ENCODE results near the gene DNAJC30. TPM values are rescaled to one million over a fixed set of nuclear protein-coding genes. Genes with fewer than 3 reads are reported as not detected.

The DNAJC30 gene
- total RNA-seq, 1 experiment from 2014 or later = 6.8 TPM

DNA sequence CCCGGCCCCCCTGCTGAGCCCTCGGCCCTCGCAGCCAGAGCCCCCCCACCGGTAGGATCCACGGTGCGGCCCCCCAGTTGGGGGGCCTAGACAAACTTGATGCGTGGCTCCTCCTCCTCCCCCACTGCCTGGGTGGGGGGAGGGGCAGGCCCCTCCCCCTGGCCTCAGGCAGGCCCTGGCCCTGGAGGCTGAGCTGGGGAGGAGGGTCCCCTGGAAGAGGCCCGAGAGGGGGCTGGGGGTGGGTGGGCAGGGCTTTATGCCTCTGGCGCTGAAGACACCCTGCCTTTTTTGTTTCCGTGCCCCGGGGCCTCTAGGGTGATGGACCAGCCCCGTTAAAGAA is 12.0 kb downstream of the DNAJC30 start:
- no peak overlapping the region for H3K4me3 Mint-ChIP-seq
- peaks cover 27% of the 10 kb centered on the region for H3K4me1 Mint-ChIP-seq
- POLR2A ChIA-PET = interaction anchor here (0.6 kb wide), 1 partner anchor 461 kb away, joined by 3 read pairs; no protein-coding TSS in a partner anchor
- no peaks in the 10 kb centered on the region for H3K9me3 Mint-ChIP-seq
- no peaks in the 10 kb centered on the region for H3K36me3 Mint-ChIP-seq
- no peak for ATAC-seq
- no peak overlapping the region for H3K27ac Mint-ChIP-seq
- TF ChIP-seq ZNF281 (CRISPR knock-in tag; IDR thresholded peaks at IDR 0.05) = 0 out of 2 replicates have a peak, but pooled peaks have one; percentile 54
- TF ChIP-seq JUN (CRISPR knock-in tag; IDR thresholded peaks at IDR 0.05) = no peak
- TF ChIP-seq ZNF423 (CRISPR knock-in tag; IDR thresholded peaks at IDR 0.05) = 0 out of 2 replicates have a peak, but pooled peaks have one; percentile 51
- no peak for TF ChIP-seq ZBTB21 (CRISPR knock-in tag; IDR thresholded peaks at IDR 0.05; ENCODE audit: borderline replicate concordance)
- TF ChIP-seq GABPB1 (CRISPR knock-in tag; IDR thresholded peaks at IDR 0.05) = no peak
- DNase-seq (ENCODE audit: low spot score) = no peak
- peaks cover 11% of the 10 kb centered on the region for H3K27me3 Mint-ChIP-seq (ENCODE audit: low read depth)
- CTCF ChIA-PET = interaction anchor here (1.7 to 6.1 kb wide), 5 partner anchors 30 to 65 kb away, joined by 7 to 93 read pairs (median 7); no protein-coding TSS in a partner anchor

DNA sequence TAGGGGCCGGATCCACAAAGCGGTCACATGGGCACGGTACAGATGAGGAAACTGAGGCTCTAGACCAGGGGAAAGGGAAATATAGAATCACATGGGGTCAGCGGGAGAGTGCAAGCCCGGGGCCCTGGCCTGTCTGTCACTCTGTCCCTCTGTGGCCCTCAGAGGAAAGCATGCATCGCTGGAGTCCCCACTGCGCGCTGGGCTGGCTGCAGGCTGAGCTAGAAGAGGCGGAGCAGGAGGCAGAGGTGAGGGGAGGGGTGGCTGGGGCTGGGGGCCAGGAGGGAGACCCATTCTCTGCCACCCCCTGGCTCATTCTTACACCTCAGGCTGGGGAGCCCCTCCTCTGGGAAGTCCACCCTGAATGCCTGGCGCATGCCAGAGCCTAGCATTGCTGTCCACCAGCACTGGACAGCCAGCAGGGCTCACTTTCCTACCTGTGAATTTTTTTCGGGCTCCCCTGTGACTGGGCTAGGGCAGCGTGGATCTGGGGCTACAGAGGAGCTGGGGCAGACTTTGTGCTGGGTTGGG is 13.3 kb downstream of the DNAJC30 start:
- ChIA-PET POLR2A (interaction anchor here (0.6 to 1.0 kb wide), 3 partner anchors 14 to 49 kb away, joined by 3 to 5 read pairs (median 3); partner anchors contain the start of gene MLXIPL), CTCF (interaction anchor here (0.5 to 6.1 kb wide), 13 partner anchors 23 to 122 kb away, joined by 3 to 93 read pairs (median 7); no protein-coding TSS in a partner anchor)
- peaks cover 34% of the 10 kb centered on the region for H3K4me1 Mint-ChIP-seq
- no peaks in the 10 kb centered on the region for H3K36me3 Mint-ChIP-seq
- TF ChIP-seq, protein P1, sequence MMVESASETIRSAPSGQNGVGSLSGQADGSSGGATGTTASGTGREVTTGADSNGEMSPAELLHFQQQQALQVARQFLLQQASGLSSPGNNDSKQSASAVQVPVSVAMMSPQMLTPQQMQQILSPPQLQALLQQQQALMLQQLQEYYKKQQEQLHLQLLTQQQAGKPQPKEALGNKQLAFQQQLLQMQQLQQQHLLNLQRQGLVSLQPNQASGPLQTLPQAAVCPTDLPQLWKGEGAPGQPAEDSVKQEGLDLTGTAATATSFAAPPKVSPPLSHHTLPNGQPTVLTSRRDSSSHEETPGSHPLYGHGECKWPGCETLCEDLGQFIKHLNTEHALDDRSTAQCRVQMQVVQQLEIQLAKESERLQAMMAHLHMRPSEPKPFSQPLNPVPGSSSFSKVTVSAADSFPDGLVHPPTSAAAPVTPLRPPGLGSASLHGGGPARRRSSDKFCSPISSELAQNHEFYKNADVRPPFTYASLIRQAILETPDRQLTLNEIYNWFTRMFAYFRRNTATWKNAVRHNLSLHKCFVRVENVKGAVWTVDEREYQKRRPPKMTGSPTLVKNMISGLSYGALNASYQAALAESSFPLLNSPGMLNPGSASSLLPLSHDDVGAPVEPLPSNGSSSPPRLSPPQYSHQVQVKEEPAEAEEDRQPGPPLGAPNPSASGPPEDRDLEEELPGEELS (CRISPR knock-in tag; IDR thresholded peaks at IDR 0.05) = no peak
- TF ChIP-seq, protein P2, sequence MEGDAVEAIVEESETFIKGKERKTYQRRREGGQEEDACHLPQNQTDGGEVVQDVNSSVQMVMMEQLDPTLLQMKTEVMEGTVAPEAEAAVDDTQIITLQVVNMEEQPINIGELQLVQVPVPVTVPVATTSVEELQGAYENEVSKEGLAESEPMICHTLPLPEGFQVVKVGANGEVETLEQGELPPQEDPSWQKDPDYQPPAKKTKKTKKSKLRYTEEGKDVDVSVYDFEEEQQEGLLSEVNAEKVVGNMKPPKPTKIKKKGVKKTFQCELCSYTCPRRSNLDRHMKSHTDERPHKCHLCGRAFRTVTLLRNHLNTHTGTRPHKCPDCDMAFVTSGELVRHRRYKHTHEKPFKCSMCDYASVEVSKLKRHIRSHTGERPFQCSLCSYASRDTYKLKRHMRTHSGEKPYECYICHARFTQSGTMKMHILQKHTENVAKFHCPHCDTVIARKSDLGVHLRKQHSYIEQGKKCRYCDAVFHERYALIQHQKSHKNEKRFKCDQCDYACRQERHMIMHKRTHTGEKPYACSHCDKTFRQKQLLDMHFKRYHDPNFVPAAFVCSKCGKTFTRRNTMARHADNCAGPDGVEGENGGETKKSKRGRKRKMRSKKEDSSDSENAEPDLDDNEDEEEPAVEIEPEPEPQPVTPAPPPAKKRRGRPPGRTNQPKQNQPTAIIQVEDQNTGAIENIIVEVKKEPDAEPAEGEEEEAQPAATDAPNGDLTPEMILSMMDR (IDR thresholded peaks at IDR 0.05) = no peak
- no peak overlapping the region for H3K27ac Mint-ChIP-seq
- no peaks in the 10 kb centered on the region for H3K9me3 Mint-ChIP-seq
- H3K27me3 Mint-ChIP-seq (ENCODE audit: low read depth) = peaks cover 14% of the 10 kb centered on the region
- H3K4me3 Mint-ChIP-seq = no peak overlapping the region
- ATAC-seq = no peak
- no peak for DNase-seq (ENCODE audit: low spot score)

- Mint-ChIP-seq H3K9me3 (no peaks in the 10 kb centered on the region), H3K4me3 (peak overlapping the region; percentile 75), H3K36me3 (no peaks in the 10 kb centered on the region), H3K27me3 (ENCODE audit: low read depth) (peaks cover 19% of the 10 kb centered on the region), H3K27ac (no peak overlapping the region), H3K4me1 (peaks cover 38% of the 10 kb centered on the region)
- DNase-seq (ENCODE audit: low spot score) (no peak), ATAC-seq (no peak)
- peak; percentile 81 for TF ChIP-seq ZNF121 (CRISPR knock-in tag; IDR thresholded peaks at IDR 0.05)
- TF ChIP-seq JAZF1 (CRISPR knock-in tag; IDR thresholded peaks at IDR 0.05) = no peak
- CTCF ChIA-PET = interaction anchor here (0.6 to 6.1 kb wide), 13 partner anchors 23 to 172 kb away, joined by 3 to 93 read pairs (median 6); partner anchors contain the start of gene MLXIPL
- POLR2A ChIA-PET = interaction anchor here (0.6 to 1.0 kb wide), 2 partner anchors 45 to 48 kb away, joined by 3 to 5 read pairs; partner anchors contain the start of gene MLXIPL
Observed at GRCh38 chr7:73669288-73669701, 14.0 kb downstream of the DNAJC30 start.

- CTCF ChIA-PET = interaction anchor here (0.6 to 6.1 kb wide), 14 partner anchors 22 to 172 kb away, joined by 3 to 93 read pairs (median 6); partner anchors contain the start of gene MLXIPL
- Mint-ChIP-seq H3K4me1 (peaks cover 41% of the 10 kb centered on the region), H3K27me3 (ENCODE audit: low read depth) (peaks cover 23% of the 10 kb centered on the region), H3K27ac (no peak overlapping the region), H3K9me3 (no peaks in the 10 kb centered on the region), H3K36me3 (no peaks in the 10 kb centered on the region), H3K4me3 (peak overlapping the region; percentile 75)
- POLR2A ChIA-PET = interaction anchor here (1.0 kb wide), 1 partner anchor 44 kb away, joined by 3 read pairs; the partner anchor contains the start of gene MLXIPL
- ATAC-seq = no peak
- TF ChIP-seq ELF4 (CRISPR knock-in tag; IDR thresholded peaks at IDR 0.05; ENCODE audit: low read depth) = no peak
- no peak for TF ChIP-seq ZNF423 (CRISPR knock-in tag; IDR thresholded peaks at IDR 0.05)
- TF ChIP-seq ATF1 (CRISPR knock-in tag; IDR thresholded peaks at IDR 0.05) = no peak
- DNase-seq (ENCODE audit: low spot score) = no peak
Observed at GRCh38 chr7:73668886-73669230, 14.4 kb downstream of the DNAJC30 start.
